HepG2 (cell line): Measurements from ENCODE around the gene NCOA5. TPM values are rescaled to one million over a fixed set of nuclear protein-coding genes. Genes with fewer than 3 reads are reported as not detected.

Experiments used
- ATAC-seq: fragments of 200-7000 bp; cut with Tn5 transposase; 3 replicates; pipeline ENCODE4 v1.9.1; 2020; ENCODE audit warnings: mild to moderate bottlenecking, moderate library complexity
- BruUV-seq: library from RNA; stranded (reverse); fragments of 400-500 nt; replicated peaks from 2 replicates; lab custom pipeline; 2021; lab: Mats Ljungman, UMichigan
- CTCF ChIA-PET: fragments of 300-600 bp; formaldehyde crosslinking; extraction: SDS; loops from one replicate; lab custom pipeline; 2021; ENCODE audit warnings: low total read pairs, inconsistent platforms, low intra/inter-chr PET ratio; lab: Yijun Ruan, JAX
- POLR2A ChIA-PET: fragments of 350-600 bp; sonication (Branson Sonifier 250); formaldehyde crosslinking; loops from one replicate; lab custom pipeline; 2020; ENCODE audit warnings: antibody characterized with exemption, inconsistent platforms; lab: Yijun Ruan, JAX
- DNase-seq: peaks from one replicate; pipeline ENCODE4 v3.0.0-alpha.2; 2015; ENCODE audit warnings: low spot score
- FAIRE-seq: peaks from 3 replicates; lab custom pipeline; 2011; peaks lifted over from hg19 to GRCh38; lab: Jason Lieb, UNC
- H2AFZ ChIP-seq: one replicate; pipeline ENCODE4 v1.6.1; 2011; ENCODE audit warnings: low read length, inconsistent platforms
- H3K27ac ChIP-seq: fragments of 300-600 bp; 3 replicates; pipeline ENCODE4 v1.8.0; 2011; ENCODE audit warnings: mixed run types, mild to moderate bottlenecking, mixed read lengths, low read length, inconsistent platforms; ENCODE audit not compliant: insufficient read depth; ENCODE audit errors: extremely low read length
- H3K27me3 ChIP-seq, 2 experiments: fragments of 200-600 bp in 1 of 2; 2 replicates in 1 of 2; 3 replicates in 1 of 2; pipeline versions ENCODE4 v1.6.0 to v1.8.0; 2011; ENCODE audit warnings: low read length in 2 of 2, mild to moderate bottlenecking in 2 of 2, moderate library complexity in 2 of 2, inconsistent platforms in 1 of 2; ENCODE audit not compliant: insufficient read depth in 2 of 2, control insufficient read depth in 1 of 2
- H3K36me3 ChIP-seq, 2 experiments: fragments of 200-600 bp in 1 of 2; replicated peaks in 1 of 2; 2 replicates in 1 of 2; 3 replicates in 1 of 2; pipeline versions ENCODE4 v1.5.1 to v1.8.0; 2011; ENCODE audit warnings: low read length in 2 of 2, inconsistent platforms in 1 of 2; ENCODE audit not compliant: insufficient read depth in 2 of 2, control insufficient read depth in 1 of 2
- H3K4me1 ChIP-seq: 2 replicates; pipeline ENCODE4 v1.5.1; 2012; ENCODE audit warnings: low read length, inconsistent platforms; ENCODE audit not compliant: insufficient read depth
- H3K4me2 ChIP-seq: 2 replicates; pipeline ENCODE4 v1.6.0; 2011; ENCODE audit warnings: low read depth, low read length, inconsistent platforms
- H3K4me3 ChIP-seq, 3 experiments: fragments of 200-600 bp in 1 of 3; sonication (generic), shearing (Covaris generic) in 1 of 3; replicated peaks in 1 of 3; 2 replicates each; pipeline ENCODE4 v1.5.1; 2011 to 2016; ENCODE audit warnings: low read length in 3 of 3, inconsistent platforms in 2 of 3, low read depth in 2 of 3, mild to moderate bottlenecking in 2 of 3, control low read depth in 1 of 3, mixed read lengths in 1 of 3; ENCODE audit not compliant: insufficient read depth in 1 of 3
- H3K79me2 ChIP-seq: one replicate; pipeline ENCODE4 v1.6.1; 2011; ENCODE audit warnings: low read length, inconsistent platforms; ENCODE audit not compliant: insufficient read depth
- H3K9ac ChIP-seq: 2 replicates; pipeline ENCODE4 v1.6.0; 2011; ENCODE audit warnings: mild to moderate bottlenecking, low read depth, low read length, inconsistent platforms; ENCODE audit not compliant: insufficient read depth
- H3K9me3 ChIP-seq: 2 replicates; pipeline ENCODE4 v1.5.1; 2012; ENCODE audit warnings: mild to moderate bottlenecking, low read length
- H4K20me1 ChIP-seq: 2 replicates; pipeline ENCODE4 v1.6.0; 2011; ENCODE audit warnings: inconsistent platforms, mild to moderate bottlenecking, low read length, moderate library complexity; ENCODE audit not compliant: insufficient read depth
- ADNP ChIP-seq: sonication (generic); formaldehyde crosslinking; IDR thresholded peaks from 2 replicates; pipeline ENCODE4 v1.4.0; 2020; ENCODE audit warnings: missing genetic modification reagents
- BCL6 ChIP-seq: IDR thresholded peaks from 2 replicates; pipeline ENCODE4 v1.6.1; 2016; ENCODE audit warnings: missing genetic modification reagents, missing compliant biosample characterization
- HNRNPL ChIP-seq: fragments of 200-400 bp; formaldehyde crosslinking; IDR thresholded peaks from 2 replicates; pipeline ENCODE4 v1.6.1; 2017; ENCODE audit warnings: mild to moderate bottlenecking, low read depth, low read length
- MTF2 ChIP-seq: sonication (generic); formaldehyde crosslinking; IDR thresholded peaks from 2 replicates; pipeline ENCODE4 v1.5.0; 2020; ENCODE audit warnings: missing genetic modification reagents, borderline replicate concordance
- MXD4 ChIP-seq: IDR thresholded peaks from 2 replicates; pipeline ENCODE4 v1.6.1; 2016; ENCODE audit warnings: mild to moderate bottlenecking, missing biosample characterization, missing genetic modification reagents
- PRPF4 ChIP-seq: fragments of 200-400 bp; formaldehyde crosslinking; IDR thresholded peaks from 2 replicates; pipeline ENCODE4 v1.6.1; 2016; ENCODE audit warnings: low read length, low read depth; ENCODE audit not compliant: poor library complexity, severe bottlenecking
- RORA ChIP-seq: sonication (generic); formaldehyde crosslinking; IDR thresholded peaks from 2 replicates; pipeline ENCODE4 v1.5.0; 2020; ENCODE audit warnings: mild to moderate bottlenecking, missing genetic modification reagents, moderate library complexity
- SAP130 ChIP-seq: IDR thresholded peaks from 2 replicates; pipeline ENCODE4 v1.6.1; 2016; ENCODE audit warnings: low read depth
- ZNF30 ChIP-seq: sonication (generic); formaldehyde crosslinking; IDR thresholded peaks from 2 replicates; pipeline ENCODE4 v1.5.0; 2020; ENCODE audit warnings: mild to moderate bottlenecking, missing genetic modification reagents
- ZNF556 ChIP-seq: sonication (generic); formaldehyde crosslinking; IDR thresholded peaks from 2 replicates; pipeline ENCODE4 v1.4.0; 2020; ENCODE audit warnings: mild to moderate bottlenecking, missing genetic modification reagents, borderline replicate concordance
- ZNF670 ChIP-seq: sonication (generic); formaldehyde crosslinking; IDR thresholded peaks from 2 replicates; pipeline ENCODE4 v1.8.0; 2022; ENCODE audit warnings: mild to moderate bottlenecking, missing genetic modification reagents, borderline replicate concordance
- ZNF672 ChIP-seq: sonication (generic); formaldehyde crosslinking; IDR thresholded peaks from 2 replicates; pipeline ENCODE4 v1.8.1; 2022; ENCODE audit warnings: missing genetic modification reagents
- ZSCAN20 ChIP-seq: sonication (generic); formaldehyde crosslinking; IDR thresholded peaks from 2 replicates; pipeline ENCODE4 v1.4.0; 2020; ENCODE audit warnings: missing genetic modification reagents, mild to moderate bottlenecking, borderline replicate concordance
- WGBS: methylation state at CpG from one replicate; pipeline ENCODE4 v1.1.6; 2017; ENCODE audit warnings: low lambda C conversion rate; 5-methylcytosine and 5-hydroxymethylcytosine counted together
- in situ Hi-C: cut with HindIII; loops from 2 replicates; pipeline ENCODE4 v1.10.0; 2017; ENCODE audit warnings: low pct_unique_long_range_greater_than_20kb; ENCODE audit not compliant: extremely low pct_ligation_motif_present
- intact Hi-C: fragments of 100-400 bp; cut with micrococcal nuclease; formaldehyde crosslinking; loops from one replicate; pipeline ENCODE4 v1.10.0; 2022; ENCODE audit not compliant: unreplicated experiment
- polyA plus RNA-seq, 8 experiments: library from polyadenylated mRNA; depleted of rRNA in 3 of 8; stranded (reverse) in 7 of 8; unstranded in 1 of 8; fragments of >200 nt; fragmentation: Illumina TruSeq in 4 of 8; extraction: Trizol in 4 of 8; gene quantifications; 2 replicates each; pipeline versions ENCODE4 v1.2.1 to v1.2.3, GENCODE V29; 2011 to 2016; ENCODE audit warnings: low read depth in 4 of 8, missing spikeins in 1 of 8, mixed read lengths in 1 of 8; ENCODE audit not compliant: insufficient read depth in 1 of 8
- total RNA-seq, 5 experiments: library from RNA; depleted of rRNA; stranded (reverse); fragments of >200 nt; fragmentation: Illumina TruSeq; extraction: Trizol; gene quantifications; 2 replicates each; pipeline ENCODE4 v1.2.3, GENCODE V29; 2016; ENCODE audit warnings: low read depth in 1 of 5
- TF ChIP-seq, protein P1 (sequence below): sonication (generic); formaldehyde crosslinking; IDR thresholded peaks from 2 replicates; pipeline ENCODE4 v1.4.0; 2020; ENCODE audit warnings: missing genetic modification reagents
- TF ChIP-seq, protein P2 (sequence below): sonication (generic); formaldehyde crosslinking; IDR thresholded peaks from 2 replicates; pipeline ENCODE4 v1.8.1; 2023; ENCODE audit warnings: mild to moderate bottlenecking, moderate library complexity, missing genetic modification reagents
- TF ChIP-seq, protein P3 (sequence below): sonication (generic); formaldehyde crosslinking; IDR thresholded peaks from 2 replicates; pipeline ENCODE4 v1.4.0; 2020; ENCODE audit warnings: missing genetic modification reagents
- TF ChIP-seq, protein P4 (sequence below): sonication (generic); formaldehyde crosslinking; IDR thresholded peaks from 2 replicates; pipeline ENCODE4 v1.5.0; 2020; ENCODE audit warnings: missing genetic modification reagents

Gene NCOA5
- total and polyA plus RNA-seq, 2 of the 13 experiments (the other 11 are each of a cell fraction or from before 2014, with no cell fraction given) = 16.5 to 28.4 TPM

DNA sequence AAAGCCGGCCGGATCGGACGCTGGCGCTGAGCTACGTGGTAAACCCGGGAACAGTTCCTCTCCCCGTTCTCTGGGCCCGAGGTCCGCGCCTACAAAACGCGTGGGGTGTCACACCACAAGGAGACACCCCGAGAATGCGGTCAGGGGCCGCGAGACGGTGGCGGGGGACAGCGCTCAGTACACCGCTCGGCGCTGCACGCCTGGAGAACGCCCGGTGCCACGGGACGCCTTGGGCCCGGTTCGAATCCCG lies 670 bp downstream of the NCOA5 start (continued):
- no peak for TF ChIP-seq MXD4
- no peak for TF ChIP-seq HNRNPL
- TF ChIP-seq PRPF4 = no peak
- TF ChIP-seq ADNP (CRISPR knock-in tag) = no peak
- 0 out of 2 replicates have a peak, but pooled peaks have one; percentile 42 for TF ChIP-seq MTF2 (CRISPR knock-in tag)
- TF ChIP-seq, protein P1, sequence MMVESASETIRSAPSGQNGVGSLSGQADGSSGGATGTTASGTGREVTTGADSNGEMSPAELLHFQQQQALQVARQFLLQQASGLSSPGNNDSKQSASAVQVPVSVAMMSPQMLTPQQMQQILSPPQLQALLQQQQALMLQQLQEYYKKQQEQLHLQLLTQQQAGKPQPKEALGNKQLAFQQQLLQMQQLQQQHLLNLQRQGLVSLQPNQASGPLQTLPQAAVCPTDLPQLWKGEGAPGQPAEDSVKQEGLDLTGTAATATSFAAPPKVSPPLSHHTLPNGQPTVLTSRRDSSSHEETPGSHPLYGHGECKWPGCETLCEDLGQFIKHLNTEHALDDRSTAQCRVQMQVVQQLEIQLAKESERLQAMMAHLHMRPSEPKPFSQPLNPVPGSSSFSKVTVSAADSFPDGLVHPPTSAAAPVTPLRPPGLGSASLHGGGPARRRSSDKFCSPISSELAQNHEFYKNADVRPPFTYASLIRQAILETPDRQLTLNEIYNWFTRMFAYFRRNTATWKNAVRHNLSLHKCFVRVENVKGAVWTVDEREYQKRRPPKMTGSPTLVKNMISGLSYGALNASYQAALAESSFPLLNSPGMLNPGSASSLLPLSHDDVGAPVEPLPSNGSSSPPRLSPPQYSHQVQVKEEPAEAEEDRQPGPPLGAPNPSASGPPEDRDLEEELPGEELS (CRISPR knock-in tag) = no peak
- TF ChIP-seq, protein P2, sequence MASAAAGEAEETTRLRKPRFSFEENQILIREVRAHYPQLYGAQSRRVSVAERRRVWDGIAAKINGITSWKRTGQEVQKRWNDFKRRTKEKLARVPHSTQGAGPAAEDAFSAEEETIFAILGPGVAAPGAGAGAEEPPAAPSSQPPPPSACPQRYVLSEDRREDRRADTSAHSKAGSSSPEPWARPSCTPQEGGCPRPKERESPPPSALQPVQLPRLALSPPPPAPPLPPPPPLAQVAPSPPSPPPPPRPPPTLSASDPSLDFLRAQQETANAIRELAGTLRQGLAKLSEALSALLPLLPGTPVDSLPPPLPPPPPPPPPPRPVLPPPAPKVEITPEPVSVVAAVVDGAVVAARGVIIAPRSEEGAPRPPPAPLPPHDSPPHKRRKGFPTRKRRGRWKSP (CRISPR knock-in tag) = peak; percentile 84; the same call in 1 of the 2 replicates

DNA sequence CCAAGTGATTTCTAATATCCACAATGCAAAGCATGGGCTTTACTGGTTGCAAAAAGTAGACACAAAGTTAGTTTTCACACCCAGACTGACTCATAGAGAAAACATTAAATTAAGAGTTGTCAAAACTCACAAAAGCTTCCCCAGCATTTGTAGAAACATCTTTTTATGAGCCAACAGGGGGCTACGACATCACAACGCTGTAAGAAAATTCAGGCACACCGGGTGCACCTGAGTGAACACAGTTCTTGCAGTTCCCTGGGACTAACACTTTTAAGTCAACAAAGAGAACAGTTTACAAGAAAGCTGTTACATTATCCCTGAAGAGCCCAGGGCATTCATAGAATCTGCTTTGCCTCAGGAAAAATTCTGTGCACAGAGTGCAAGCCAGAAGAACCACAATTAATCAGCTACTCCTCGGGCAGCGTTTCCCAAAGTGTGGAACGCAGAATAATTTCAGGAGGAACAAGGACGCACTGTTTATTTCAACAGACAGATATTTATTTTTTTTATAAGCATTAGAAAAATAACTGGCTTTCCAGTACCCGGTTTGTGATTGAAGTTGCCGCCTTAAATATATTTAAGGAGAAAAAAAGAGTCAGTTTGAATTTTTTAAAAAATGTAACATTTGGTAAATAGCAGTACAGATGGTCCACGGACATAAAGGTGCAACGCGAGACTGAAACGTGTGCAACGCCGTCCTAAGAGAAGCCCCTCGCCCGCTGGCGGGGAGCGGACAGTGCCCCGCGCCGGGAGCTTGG lies 1.2 kb downstream of the NCOA5 start:
- FAIRE-seq (no peak), DNase-seq (peak; percentile 63), ATAC-seq (peak; percentile 15)
- peaks cover 58% of the 10 kb centered on the region for H3K79me2 ChIP-seq
- no peak overlapping the region for H2AFZ ChIP-seq
- H4K20me1 ChIP-seq = peaks cover 58% of the 10 kb centered on the region
- peak overlapping the region; percentile 70 to 98 (median 92) for H3K4me3 ChIP-seq
- 3% methylated on average over 22 of the region's 22 CpGs for WGBS
- ChIA-PET CTCF (interaction anchor here (1.3 to 4.9 kb wide), 2 partner anchors 74 to 101 kb away, joined by 3 to 27 read pairs; no protein-coding TSS in a partner anchor), POLR2A (interaction anchor here (1.0 to 1.8 kb wide), 5 partner anchors 12 to 275 kb away, joined by 3 to 6 read pairs (median 3); no protein-coding TSS in a partner anchor)
- no peaks in the 10 kb centered on the region for H3K9me3 ChIP-seq
- peaks cover 0 to 1% of the 10 kb centered on the region in 2 experiments; a peak in 2 of 5 replicates for H3K36me3 ChIP-seq
- H3K4me1 ChIP-seq = peaks cover 52% of the 10 kb centered on the region
- TSS peak; percentile 37 for BruUV-seq
- no peaks in the 10 kb centered on the region; a peak in 1 of 5 replicates for H3K27me3 ChIP-seq
- peak overlapping the region; percentile 97 for H3K9ac ChIP-seq
- in situ Hi-C loops (loop anchor here (5.0 kb wide), 1 partner anchor 66 kb away; no protein-coding TSS in a partner anchor), intact Hi-C loops (loop anchor here (1.0 to 5.0 kb wide), 2 partner anchors 66 to 116 kb away; partner anchors contain the start of gene ZNF335)
- peak overlapping the region; percentile 92 for H3K27ac ChIP-seq
- H3K4me2 ChIP-seq = peak overlapping the region; percentile 82
- 0 out of 2 replicates have a peak, but pooled peaks have one; percentile 69 for TF ChIP-seq ZNF30
- TF ChIP-seq BCL6 (CRISPR knock-in tag) = peak; percentile 69
- 0 out of 2 replicates have a peak, but pooled peaks have one; percentile 0 for TF ChIP-seq RORA (CRISPR knock-in tag)
- TF ChIP-seq ZSCAN20 (CRISPR knock-in tag) = peak; percentile 52; the same call in 1 of the 2 replicates
- TF ChIP-seq, protein P3, sequence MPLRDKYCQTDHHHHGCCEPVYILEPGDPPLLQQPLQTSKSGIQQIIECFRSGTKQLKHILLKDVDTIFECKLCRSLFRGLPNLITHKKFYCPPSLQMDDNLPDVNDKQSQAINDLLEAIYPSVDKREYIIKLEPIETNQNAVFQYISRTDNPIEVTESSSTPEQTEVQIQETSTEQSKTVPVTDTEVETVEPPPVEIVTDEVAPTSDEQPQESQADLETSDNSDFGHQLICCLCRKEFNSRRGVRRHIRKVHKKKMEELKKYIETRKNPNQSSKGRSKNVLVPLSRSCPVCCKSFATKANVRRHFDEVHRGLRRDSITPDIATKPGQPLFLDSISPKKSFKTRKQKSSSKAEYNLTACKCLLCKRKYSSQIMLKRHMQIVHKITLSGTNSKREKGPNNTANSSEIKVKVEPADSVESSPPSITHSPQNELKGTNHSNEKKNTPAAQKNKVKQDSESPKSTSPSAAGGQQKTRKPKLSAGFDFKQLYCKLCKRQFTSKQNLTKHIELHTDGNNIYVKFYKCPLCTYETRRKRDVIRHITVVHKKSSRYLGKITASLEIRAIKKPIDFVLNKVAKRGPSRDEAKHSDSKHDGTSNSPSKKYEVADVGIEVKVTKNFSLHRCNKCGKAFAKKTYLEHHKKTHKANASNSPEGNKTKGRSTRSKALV (CRISPR knock-in tag) = peak; percentile 52; the same call in 1 of the 2 replicates
- TF ChIP-seq, protein P4, sequence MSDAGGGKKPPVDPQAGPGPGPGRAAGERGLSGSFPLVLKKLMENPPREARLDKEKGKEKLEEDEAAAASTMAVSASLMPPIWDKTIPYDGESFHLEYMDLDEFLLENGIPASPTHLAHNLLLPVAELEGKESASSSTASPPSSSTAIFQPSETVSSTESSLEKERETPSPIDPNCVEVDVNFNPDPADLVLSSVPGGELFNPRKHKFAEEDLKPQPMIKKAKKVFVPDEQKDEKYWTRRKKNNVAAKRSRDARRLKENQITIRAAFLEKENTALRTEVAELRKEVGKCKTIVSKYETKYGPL (CRISPR knock-in tag) = 0 out of 2 replicates have a peak, but pooled peaks have one; percentile 11
- peak; percentile 78; the same call in 1 of the 2 replicates for TF ChIP-seq ZNF670 (CRISPR knock-in tag)
- no peak for TF ChIP-seq ZNF556 (CRISPR knock-in tag)
- TF ChIP-seq ZNF672 (CRISPR knock-in tag) = 0 out of 2 replicates have a peak, but pooled peaks have one; percentile 3
- peak; percentile 50 for TF ChIP-seq SAP130 (CRISPR knock-in tag)
